Cardiac muscle cell (in vitro differentiated cells and primary cell): ENCODE data around the gene PPFIA4. TPM values are rescaled to one million over a fixed set of nuclear protein-coding genes. Genes with fewer than 3 reads are reported as not detected.

Experiments
- DNase-seq, 2 donors: peaks; one replicate each; pipeline versions ENCODE4 v3.0.0 to v3.0.0-alpha.2; 2010 to 2017; ENCODE audit warnings: low read depth in 1 of 2, low spot score in 1 of 2
- H3K27ac ChIP-seq: fragments of 200-600 bp; sonication (generic); 2 replicates; pipeline ENCODE4 v1.5.1; 2016
- H3K27me3 ChIP-seq: fragments of 200-600 bp; sonication (generic); 2 replicates; pipeline ENCODE4 v1.6.0; 2016; ENCODE audit warnings: control low read depth
- H3K36me3 ChIP-seq: fragments of 200-600 bp; sonication (generic); 2 replicates; pipeline ENCODE4 v1.5.1; 2016; ENCODE audit warnings: control low read depth
- H3K4me1 ChIP-seq: fragments of 200-600 bp; sonication (generic); 2 replicates; pipeline ENCODE4 v1.8.1; 2017; ENCODE audit warnings: low read depth, mild to moderate bottlenecking, mixed run types
- H3K4me3 ChIP-seq: fragments of 200-600 bp; sonication (generic); 2 replicates; pipeline ENCODE4 v1.5.1; 2016; ENCODE audit warnings: mild to moderate bottlenecking
- H3K9me3 ChIP-seq: fragments of 200-600 bp; sonication (generic); 2 replicates; pipeline ENCODE4 v1.5.1; 2017; ENCODE audit warnings: low read depth, mild to moderate bottlenecking, control low read depth
- polyA plus RNA-seq: library from polyadenylated mRNA; unstranded; fragments of >200 nt; fragmentation: Nextera tagmentation; extraction: Ambion mirVana; gene quantifications from 2 replicates; pipeline ENCODE4 v1.2.1, GENCODE V29; 2016
- total RNA-seq: library from RNA; depleted of rRNA; stranded (reverse); fragments of >200 nt; gene quantifications from 2 replicates; pipeline ENCODE4 v1.2.3, GENCODE V29; 2016
- TF ChIP-seq, protein P1 (sequence below): IDR thresholded peaks from 2 replicates; pipeline ENCODE4 v1.5.1; 2012; ENCODE audit warnings: low read depth, mild to moderate bottlenecking, low read length

PPFIA4 gene
- total and polyA plus RNA-seq, 2 experiments from 2014 or later, result 97.5 to 207 TPM

DNA sequence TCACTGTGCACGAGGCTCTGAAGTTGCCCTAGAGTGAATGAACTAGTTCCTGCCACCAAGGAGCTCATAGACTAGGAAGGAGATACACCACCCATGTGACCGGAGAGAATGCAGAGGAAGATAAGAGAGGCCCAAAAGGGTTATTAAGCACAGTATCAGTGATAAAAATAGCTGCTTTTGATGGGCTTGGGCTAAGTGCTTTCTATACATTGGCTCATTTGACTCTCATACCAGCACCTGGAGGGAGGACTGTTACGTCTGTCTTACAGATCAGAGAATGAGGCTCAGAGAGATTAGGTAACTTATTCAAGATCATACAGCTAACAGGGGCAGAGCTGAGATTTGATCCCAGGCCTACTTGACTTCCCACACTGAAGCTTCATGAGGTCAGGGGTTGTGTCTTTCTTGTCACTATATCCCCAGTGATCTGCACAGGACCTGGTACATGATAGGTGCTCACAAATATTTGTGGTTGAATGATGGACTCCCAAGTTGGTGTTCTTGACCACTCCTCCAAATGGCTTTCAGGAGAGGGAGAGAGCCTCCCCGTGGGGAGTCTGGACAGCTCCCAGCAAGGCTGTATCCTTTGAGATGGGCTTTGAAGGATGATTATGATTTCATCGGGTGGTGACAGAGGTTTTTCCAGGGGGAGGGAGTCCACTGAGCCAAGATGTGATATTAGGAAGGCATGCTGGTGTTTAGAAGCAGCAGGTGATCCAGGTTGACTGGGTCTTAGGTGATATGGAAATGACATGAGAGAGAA is 14.4 kb downstream of the PPFIA4 start:
- TF ChIP-seq, protein P1, sequence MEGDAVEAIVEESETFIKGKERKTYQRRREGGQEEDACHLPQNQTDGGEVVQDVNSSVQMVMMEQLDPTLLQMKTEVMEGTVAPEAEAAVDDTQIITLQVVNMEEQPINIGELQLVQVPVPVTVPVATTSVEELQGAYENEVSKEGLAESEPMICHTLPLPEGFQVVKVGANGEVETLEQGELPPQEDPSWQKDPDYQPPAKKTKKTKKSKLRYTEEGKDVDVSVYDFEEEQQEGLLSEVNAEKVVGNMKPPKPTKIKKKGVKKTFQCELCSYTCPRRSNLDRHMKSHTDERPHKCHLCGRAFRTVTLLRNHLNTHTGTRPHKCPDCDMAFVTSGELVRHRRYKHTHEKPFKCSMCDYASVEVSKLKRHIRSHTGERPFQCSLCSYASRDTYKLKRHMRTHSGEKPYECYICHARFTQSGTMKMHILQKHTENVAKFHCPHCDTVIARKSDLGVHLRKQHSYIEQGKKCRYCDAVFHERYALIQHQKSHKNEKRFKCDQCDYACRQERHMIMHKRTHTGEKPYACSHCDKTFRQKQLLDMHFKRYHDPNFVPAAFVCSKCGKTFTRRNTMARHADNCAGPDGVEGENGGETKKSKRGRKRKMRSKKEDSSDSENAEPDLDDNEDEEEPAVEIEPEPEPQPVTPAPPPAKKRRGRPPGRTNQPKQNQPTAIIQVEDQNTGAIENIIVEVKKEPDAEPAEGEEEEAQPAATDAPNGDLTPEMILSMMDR, result no peak

GRCh38 chr1:203041351-203041932 is 15.2 kb downstream of the PPFIA4 start:
- TF ChIP-seq, protein P1, result no peak
- no peak for DNase-seq
- peak overlapping the region; percentile 95 for H3K27ac ChIP-seq
- no peaks in the 10 kb centered on the region for H3K9me3 ChIP-seq
- H3K4me1 ChIP-seq, result peaks cover 43% of the 10 kb centered on the region
- H3K27me3 ChIP-seq, result no peaks in the 10 kb centered on the region
- H3K4me3 ChIP-seq, result no peak overlapping the region
- H3K36me3 ChIP-seq, result peaks cover 26% of the 10 kb centered on the region

More for the DNA sequence above, 14.4 kb downstream of the PPFIA4 start:
- Histone ChIP-seq H3K36me3 (peaks cover 24% of the 10 kb centered on the region), H3K27me3 (no peaks in the 10 kb centered on the region), H3K4me3 (no peak overlapping the region), H3K4me1 (peaks cover 50% of the 10 kb centered on the region), H3K27ac (peak overlapping the region; percentile 95), H3K9me3 (no peaks in the 10 kb centered on the region)
- peak in 1 of 2 donors; percentile 82 for DNase-seq

- Histone ChIP-seq H3K27ac (no peak overlapping the region), H3K27me3 (no peaks in the 10 kb centered on the region), H3K4me1 (peaks cover 33% of the 10 kb centered on the region), H3K4me3 (no peak overlapping the region), H3K9me3 (no peaks in the 10 kb centered on the region), H3K36me3 (peaks cover 44% of the 10 kb centered on the region)
- no peak for DNase-seq
- TF ChIP-seq, protein P1, result no peak
Observed at GRCh38 chr1:203043830-203044545, 17.7 kb downstream of the PPFIA4 start.

DNA sequence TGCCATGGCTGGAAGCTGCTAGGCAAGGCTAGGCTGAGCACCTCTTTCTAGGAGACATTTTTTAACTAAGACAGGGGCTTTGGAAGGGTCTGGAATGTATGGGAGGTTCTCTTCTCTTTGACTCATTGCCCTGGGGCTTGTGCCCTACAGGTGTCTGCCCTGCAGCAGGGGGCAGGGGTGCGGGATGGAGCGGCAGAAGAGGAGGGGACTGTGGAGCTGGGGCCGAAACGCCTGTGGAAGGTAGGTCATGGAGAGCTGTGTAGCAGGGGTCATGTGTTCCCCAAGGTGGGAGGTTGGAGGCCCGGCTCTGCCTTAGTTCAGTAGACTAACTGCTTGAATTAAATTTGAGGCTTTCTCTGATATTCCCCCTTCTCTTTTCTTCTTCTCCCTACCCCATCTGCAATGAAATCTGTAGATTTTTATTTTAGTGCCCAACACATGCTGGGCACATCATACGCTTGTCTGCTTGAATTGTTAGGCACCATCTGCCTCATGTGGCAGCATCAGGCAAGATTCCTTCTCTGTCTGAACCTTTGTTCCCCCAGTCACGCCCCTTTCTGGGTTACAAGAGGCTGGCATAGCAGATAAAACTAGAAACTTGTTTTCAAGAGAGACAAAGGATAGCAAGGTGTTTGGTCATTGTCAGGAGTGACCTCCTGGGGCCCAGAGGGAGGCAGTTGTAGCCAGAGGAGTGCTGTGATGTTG is 18.4 kb downstream of the PPFIA4 start:
- Histone ChIP-seq H3K4me1 (peaks cover 28% of the 10 kb centered on the region), H3K36me3 (peaks cover 47% of the 10 kb centered on the region), H3K9me3 (no peaks in the 10 kb centered on the region), H3K27me3 (no peaks in the 10 kb centered on the region), H3K4me3 (no peak overlapping the region), H3K27ac (no peak overlapping the region)
- TF ChIP-seq, protein P1, result no peak
- DNase-seq, result no peak

GRCh38 chr1:203045336-203045735 is 19.0 kb downstream of the PPFIA4 start:
- no peaks in the 10 kb centered on the region for H3K9me3 ChIP-seq
- H3K4me3 ChIP-seq, result no peak overlapping the region
- H3K27me3 ChIP-seq, result no peaks in the 10 kb centered on the region
- TF ChIP-seq, protein P1, result no peak
- H3K4me1 ChIP-seq, result peaks cover 22% of the 10 kb centered on the region
- H3K27ac ChIP-seq, result no peak overlapping the region
- no peak for DNase-seq
- H3K36me3 ChIP-seq, result peaks cover 51% of the 10 kb centered on the region
